ENCODE measurements around the gene BLZF1.
"Not testable (repeated sequence)": the region's sequence is repeated elsewhere in the genome, so short reads cannot be mapped to it uniquely, and the experiment has no call there.

Gene BLZF1

GRCh38 chr1:169395955-169396354, 28.0 kb downstream of the BLZF1 start:
- 0 out of 2 replicates have a peak, but pooled peaks cover 3% of the 10 kb centered on the region for H3K4me1 ChIP-seq (ENCODE audit: control insufficient read depth, insufficient read depth, low read length)
- no peaks in the 10 kb centered on the region for H3K27me3 ChIP-seq (ENCODE audit: control insufficient read depth, insufficient read depth, low read length)
- peaks cover 8% of the 10 kb centered on the region for H3K36me3 ChIP-seq (ENCODE audit: control insufficient read depth, insufficient read depth, low read length)
- H3K27ac ChIP-seq (ENCODE audit: low read depth, low read length), result no peak overlapping the region
- no peaks in the 10 kb centered on the region; the same call in 1 of the 2 replicates for H3K9me3 ChIP-seq (ENCODE audit: control insufficient read depth, insufficient read depth, low read depth, low read length)
- no peak overlapping the region for H3K9ac ChIP-seq (ENCODE audit: low read length)
- H3K4me3 ChIP-seq (ENCODE audit: low read depth, low read length), result no peak overlapping the region

GRCh38 chr1:169402578-169402977, 34.6 kb downstream of the BLZF1 start:
- H3K9ac ChIP-seq (ENCODE audit: low read length); H3K4me1 ChIP-seq (ENCODE audit: control insufficient read depth, insufficient read depth, low read length); H3K9me3 ChIP-seq (ENCODE audit: control insufficient read depth, insufficient read depth, low read depth, low read length); H3K27ac ChIP-seq (ENCODE audit: low read depth, low read length); H3K4me3 ChIP-seq (ENCODE audit: low read depth, low read length); H3K36me3 ChIP-seq (ENCODE audit: control insufficient read depth, insufficient read depth, low read length); H3K27me3 ChIP-seq (ENCODE audit: control insufficient read depth, insufficient read depth, low read length): not testable (repeated sequence)

- H3K4me1 ChIP-seq (ENCODE audit: control insufficient read depth, insufficient read depth, low read length); H3K36me3 ChIP-seq (ENCODE audit: control insufficient read depth, insufficient read depth, low read length); H3K9me3 ChIP-seq (ENCODE audit: control insufficient read depth, insufficient read depth, low read depth, low read length); H3K27ac ChIP-seq (ENCODE audit: low read depth, low read length); H3K27me3 ChIP-seq (ENCODE audit: control insufficient read depth, insufficient read depth, low read length); H3K4me3 ChIP-seq (ENCODE audit: low read depth, low read length); H3K9ac ChIP-seq (ENCODE audit: low read length): not testable (repeated sequence)
These were observed 40.3 kb downstream of the BLZF1 start for GRCh38 chr1:169408340-169408739.

GRCh38 chr1:169414952-169415351, 47.0 kb downstream of the BLZF1 start:
- no peak overlapping the region for H3K27ac ChIP-seq (ENCODE audit: low read depth, low read length)
- no peaks in the 10 kb centered on the region for H3K9me3 ChIP-seq (ENCODE audit: control insufficient read depth, insufficient read depth, low read depth, low read length)
- no peaks in the 10 kb centered on the region for H3K4me1 ChIP-seq (ENCODE audit: control insufficient read depth, insufficient read depth, low read length)
- H3K36me3 ChIP-seq (ENCODE audit: control insufficient read depth, insufficient read depth, low read length), result no peaks in the 10 kb centered on the region
- no peak overlapping the region for H3K4me3 ChIP-seq (ENCODE audit: low read depth, low read length)
- H3K27me3 ChIP-seq (ENCODE audit: control insufficient read depth, insufficient read depth, low read length), result no peaks in the 10 kb centered on the region
- H3K9ac ChIP-seq (ENCODE audit: low read length), result no peak overlapping the region

- no peaks in the 10 kb centered on the region for H3K4me1 ChIP-seq (ENCODE audit: control insufficient read depth, insufficient read depth, low read length)
- no peak overlapping the region for H3K4me3 ChIP-seq (ENCODE audit: low read depth, low read length)
- no peaks in the 10 kb centered on the region for H3K27me3 ChIP-seq (ENCODE audit: control insufficient read depth, insufficient read depth, low read length)
- H3K36me3 ChIP-seq (ENCODE audit: control insufficient read depth, insufficient read depth, low read length), result no peaks in the 10 kb centered on the region
- H3K9me3 ChIP-seq (ENCODE audit: control insufficient read depth, insufficient read depth, low read depth, low read length), result no peaks in the 10 kb centered on the region
- H3K27ac ChIP-seq (ENCODE audit: low read depth, low read length), result no peak overlapping the region
- H3K9ac ChIP-seq (ENCODE audit: low read length), result no peak overlapping the region
These were observed 53.3 kb downstream of the BLZF1 start for GRCh38 chr1:169421309-169421708.

- H3K9me3 ChIP-seq (ENCODE audit: control insufficient read depth, insufficient read depth, low read depth, low read length), result no peaks in the 10 kb centered on the region
- H3K9ac ChIP-seq (ENCODE audit: low read length), result no peak overlapping the region
- H3K4me3 ChIP-seq (ENCODE audit: low read depth, low read length), result peak overlapping the region; percentile 78; the same call in 1 of the 2 replicates
- H3K36me3 ChIP-seq (ENCODE audit: control insufficient read depth, insufficient read depth, low read length), result no peaks in the 10 kb centered on the region
- peaks cover 13% of the 10 kb centered on the region for H3K27me3 ChIP-seq (ENCODE audit: control insufficient read depth, insufficient read depth, low read length)
- H3K27ac ChIP-seq (ENCODE audit: low read depth, low read length), result no peak overlapping the region
- peaks cover 5% of the 10 kb centered on the region; the same call in 1 of the 2 replicates for H3K4me1 ChIP-seq (ENCODE audit: control insufficient read depth, insufficient read depth, low read length)
These were observed 58.2 kb downstream of the BLZF1 start for GRCh38 chr1:169426174-169426705.

- peak within 1 kb of the TSS; percentile 78 for H3K4me3 ChIP-seq (ENCODE audit: low read depth, low read length)
- H3K27me3 ChIP-seq (ENCODE audit: control insufficient read depth, insufficient read depth, low read length), result peaks cover 13% of the 10 kb centered on the region
- no peaks in the 10 kb centered on the region for H3K36me3 ChIP-seq (ENCODE audit: control insufficient read depth, insufficient read depth, low read length)
- H3K4me1 ChIP-seq (ENCODE audit: control insufficient read depth, insufficient read depth, low read length), result peaks cover 5% of the 10 kb centered on the region; the same call in 1 of the 2 replicates
- peak within 1 kb of the TSS; percentile 53 for H3K9ac ChIP-seq (ENCODE audit: low read length)
- H3K9me3 ChIP-seq (ENCODE audit: control insufficient read depth, insufficient read depth, low read depth, low read length), result no peaks in the 10 kb centered on the region
- H3K27ac ChIP-seq (ENCODE audit: low read depth, low read length), result no peak within 1 kb of the TSS
These were observed 59.2 kb downstream of the BLZF1 start, which contains the start of gene CCDC181 for GRCh38 chr1:169427081-169427641. CCDC181 (minus strand) TSS chr1:169427474; CDS start chr1:169424927, 2,547 bp downstream.

Data from HUES6 (cell line).